D721Med (cell line): ENCODE results near the gene NKAIN2.

Experiments
- DNase-seq: peaks from one replicate; pipeline ENCODE4 v3.0.0; 2011; ENCODE audit warnings: low spot score; ENCODE audit not compliant: insufficient read length
- FAIRE-seq: peaks from 2 replicates; lab custom pipeline; 2011; peaks lifted over from hg19 to GRCh38; lab: Jason Lieb, UNC
- TF ChIP-seq, protein P1 (sequence below): IDR thresholded peaks from 2 replicates; pipeline ENCODE4 v1.5.1; 2012; ENCODE audit warnings: mild to moderate bottlenecking, control low read depth; ENCODE audit not compliant: insufficient read depth; ENCODE audit errors: missing control alignments

The NKAIN2 gene

GRCh38 chr6:124433387-124434160, 629.9 kb downstream of the NKAIN2 start:
- FAIRE-seq (no peak), DNase-seq (no peak)

DNA sequence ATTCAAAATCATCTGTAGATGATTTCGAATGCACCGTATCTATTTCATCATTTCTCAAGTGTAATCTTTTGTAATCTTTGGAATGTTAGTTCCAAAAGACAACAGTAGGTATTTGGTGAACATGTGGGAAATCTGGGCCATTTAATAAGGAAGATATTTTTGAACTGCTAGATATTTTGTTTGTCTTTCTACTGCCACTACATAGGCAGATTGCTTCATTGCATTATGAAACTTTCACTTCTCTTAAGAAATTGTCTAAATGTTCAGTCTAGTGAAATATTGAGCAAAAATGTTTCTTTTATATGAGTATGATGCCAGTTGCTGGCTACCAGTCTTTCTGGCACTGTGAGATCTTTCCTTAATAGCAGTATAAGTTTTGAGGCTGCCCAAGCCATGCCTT, 630.8 kb downstream of the NKAIN2 start:
- no peak for FAIRE-seq
- TF ChIP-seq, protein P1, sequence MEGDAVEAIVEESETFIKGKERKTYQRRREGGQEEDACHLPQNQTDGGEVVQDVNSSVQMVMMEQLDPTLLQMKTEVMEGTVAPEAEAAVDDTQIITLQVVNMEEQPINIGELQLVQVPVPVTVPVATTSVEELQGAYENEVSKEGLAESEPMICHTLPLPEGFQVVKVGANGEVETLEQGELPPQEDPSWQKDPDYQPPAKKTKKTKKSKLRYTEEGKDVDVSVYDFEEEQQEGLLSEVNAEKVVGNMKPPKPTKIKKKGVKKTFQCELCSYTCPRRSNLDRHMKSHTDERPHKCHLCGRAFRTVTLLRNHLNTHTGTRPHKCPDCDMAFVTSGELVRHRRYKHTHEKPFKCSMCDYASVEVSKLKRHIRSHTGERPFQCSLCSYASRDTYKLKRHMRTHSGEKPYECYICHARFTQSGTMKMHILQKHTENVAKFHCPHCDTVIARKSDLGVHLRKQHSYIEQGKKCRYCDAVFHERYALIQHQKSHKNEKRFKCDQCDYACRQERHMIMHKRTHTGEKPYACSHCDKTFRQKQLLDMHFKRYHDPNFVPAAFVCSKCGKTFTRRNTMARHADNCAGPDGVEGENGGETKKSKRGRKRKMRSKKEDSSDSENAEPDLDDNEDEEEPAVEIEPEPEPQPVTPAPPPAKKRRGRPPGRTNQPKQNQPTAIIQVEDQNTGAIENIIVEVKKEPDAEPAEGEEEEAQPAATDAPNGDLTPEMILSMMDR, result no peak
- no peak for DNase-seq

More at GRCh38 chr6:124433387-124434160, 629.9 kb downstream of the NKAIN2 start:
- TF ChIP-seq, protein P1, result no peak

GRCh38 chr6:124436803-124437202, 633.1 kb downstream of the NKAIN2 start:
- TF ChIP-seq, protein P1, result no peak
- no peak for DNase-seq
- FAIRE-seq, result no peak

DNA sequence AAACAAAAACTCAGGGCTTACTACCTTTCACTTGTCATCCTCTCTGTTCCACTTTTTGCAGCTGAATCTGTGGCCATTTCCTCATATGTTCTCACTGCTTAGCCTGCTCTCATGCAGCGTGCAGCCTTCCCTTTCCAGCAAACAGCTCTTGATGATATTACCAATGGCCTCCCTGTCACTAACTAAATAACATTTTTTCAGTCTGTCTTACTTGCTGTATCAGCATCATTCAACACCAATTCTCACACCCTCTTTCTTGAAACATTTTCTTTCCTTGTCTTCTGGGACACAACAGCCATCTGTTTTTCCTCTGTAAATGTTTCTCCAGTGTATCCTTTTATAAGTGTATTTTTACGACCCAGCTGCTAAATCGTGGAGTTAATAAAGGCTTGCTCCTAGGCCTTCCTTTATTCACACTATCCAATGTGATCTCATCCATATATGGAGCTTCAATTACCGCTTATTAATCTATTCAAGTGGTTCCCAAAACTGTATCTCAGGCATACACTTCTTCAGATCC, 634.9 kb downstream of the NKAIN2 start:
- no peak for DNase-seq
- no peak for FAIRE-seq
- TF ChIP-seq, protein P1, result no peak

GRCh38 chr6:124441450-124441849, 637.8 kb downstream of the NKAIN2 start:
- FAIRE-seq, result no peak
- TF ChIP-seq, protein P1, result no peak
- DNase-seq, result no peak

DNA sequence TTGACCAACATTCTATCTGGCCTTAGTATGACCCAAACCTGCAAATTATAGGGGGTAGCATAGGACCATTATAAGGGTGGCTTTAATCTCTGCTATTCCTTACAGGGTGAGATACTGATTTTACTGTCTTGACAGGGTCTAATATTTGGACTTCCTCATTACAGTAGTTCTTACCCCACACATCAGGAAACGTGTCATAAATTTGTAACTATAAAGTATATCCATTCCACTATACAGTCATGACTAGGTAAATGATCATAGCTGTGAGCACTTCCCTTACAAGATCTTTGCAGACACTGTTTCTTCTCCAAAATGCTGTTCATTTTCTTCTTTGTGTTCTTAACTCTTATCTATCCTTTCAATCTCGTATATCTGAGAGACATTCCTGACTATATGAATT, 639.9 kb downstream of the NKAIN2 start:
- TF ChIP-seq, protein P1, result no peak

DNA sequence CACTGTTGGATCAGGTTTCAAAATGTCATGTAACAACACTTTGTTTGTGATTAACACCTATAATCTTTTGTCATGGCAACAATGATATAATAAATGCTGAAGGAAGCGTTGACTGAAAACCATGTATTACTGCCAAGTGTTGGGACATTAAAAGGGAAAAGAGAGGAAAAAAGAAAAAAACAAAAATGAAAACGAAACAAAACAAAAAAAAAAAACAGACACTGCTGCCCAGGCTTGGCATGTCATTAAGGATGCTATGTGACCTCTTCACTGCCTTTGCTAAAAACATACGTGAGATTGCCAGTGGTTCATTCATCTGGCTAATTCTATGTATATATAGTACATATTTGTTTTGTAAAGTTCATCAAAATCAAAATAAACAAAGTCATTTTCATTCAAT, 641.9 kb downstream of the NKAIN2 start:
- no peak for FAIRE-seq
- DNase-seq, result no peak
- TF ChIP-seq, protein P1, result no peak

More for the DNA sequence above, 639.9 kb downstream of the NKAIN2 start:
- FAIRE-seq (no peak), DNase-seq (no peak)
